Testis (tissue), 2 donors: ENCODE data around the gene SKI.

Experiments used
- CTCF ChIP-seq, 3 experiments: fragments of 450-650 bp in 2 of 3; fragments of 200-600 bp in 1 of 3; sonication (generic) in 1 of 3; IDR thresholded peaks; one replicate each; pipeline ENCODE4 v1.5.1; 2016 to 2019; ENCODE audit warnings: antibody characterized with exemption in 3 of 3, mild to moderate bottlenecking in 2 of 3, moderate library complexity in 1 of 3
- POLR2A ChIP-seq: fragments of 450-650 bp; IDR thresholded peaks from one replicate; pipeline ENCODE4 v1.6.1; 2017; ENCODE audit warnings: antibody characterized with exemption, mild to moderate bottlenecking, moderate library complexity

GRCh38 chr1:2249559-2249906 lies 21.4 kb downstream of the SKI start:
- TF ChIP-seq CTCF (IDR thresholded peaks at IDR 0.05) = no peak
- TF ChIP-seq POLR2A = no peak
